Hepatocyte (in vitro differentiated cells): Measurements from ENCODE around the gene LRMDA.

Experiments
- CTCF ChIP-seq: fragments of 200-600 bp; sonication (generic); IDR thresholded peaks from 2 replicates; pipeline ENCODE4 v1.5.1; 2016; ENCODE audit warnings: antibody characterized with exemption, mild to moderate bottlenecking; ENCODE audit not compliant: poor library complexity
- EZH2 ChIP-seq: fragments of 200-600 bp; sonication (generic); IDR thresholded peaks from 2 replicates; pipeline ENCODE4 v1.6.1; 2016; ENCODE audit warnings: antibody characterized with exemption, mild to moderate bottlenecking, borderline replicate concordance
- EZH2phosphoT487 ChIP-seq: fragments of 200-600 bp; sonication (generic); IDR thresholded peaks from one replicate; pipeline ENCODE4 v1.6.1; 2018; ENCODE audit warnings: antibody characterized with exemption, mild to moderate bottlenecking, low read depth, moderate library complexity; ENCODE audit not compliant: unreplicated experiment, severe bottlenecking

DNA sequence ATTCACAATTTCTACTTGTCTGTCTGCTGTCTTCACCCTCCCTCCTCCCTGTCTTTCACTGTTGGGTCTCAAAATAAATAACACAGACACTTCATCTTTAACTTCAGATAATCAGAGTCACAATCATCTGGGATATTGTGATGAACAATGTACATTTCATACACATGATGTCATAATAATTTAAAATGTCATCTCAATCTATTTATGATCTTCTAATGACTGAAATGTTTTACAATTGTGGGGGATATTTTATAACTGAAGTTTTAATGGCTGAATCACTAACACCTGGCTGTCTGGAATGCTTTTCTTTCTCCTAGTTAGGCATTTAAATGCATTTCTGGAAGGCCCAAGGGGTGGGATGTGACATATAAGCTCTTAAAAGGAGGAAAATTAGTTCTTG is 859.8 kb downstream of the LRMDA start:
- TF ChIP-seq EZH2 (no peak), CTCF (no peak), EZH2phosphoT487 (no peak)
